ENCODE results near the gene VENTX. TPM values are rescaled to one million over a fixed set of nuclear protein-coding genes. Genes with fewer than 3 reads are reported as not detected.

Gene VENTX
- total RNA-seq, 1 donor from 2014 or later = not detected

- Mint-ChIP-seq H3K27me3 (ENCODE audit: unreplicated experiment) (no peaks in the 10 kb centered on the region), H3K4me1 (ENCODE audit: unreplicated experiment) (peaks cover 13% of the 10 kb centered on the region), H3K27ac (ENCODE audit: unreplicated experiment) (no peak overlapping the region), H3K36me3 (ENCODE audit: unreplicated experiment) (peaks cover 51% of the 10 kb centered on the region), H3K4me3 (ENCODE audit: unreplicated experiment) (no peak overlapping the region), H3K9me3 (ENCODE audit: unreplicated experiment) (no peaks in the 10 kb centered on the region)
- no peak for DNase-seq (ENCODE audit: extremely low spot score, unreplicated experiment)
- no peak for TF ChIP-seq CTCF (IDR thresholded peaks at IDR 0.05)
Observed at GRCh38 chr10:133289761-133290160, 52.1 kb downstream of the VENTX start.

Small RNA genes lying within 50 kb of the gene (microRNA-seq; reads per million reads assigned to microRNA genes)
- gene MIR202 (ENCODE audit: unreplicated experiment) = not detected

Other genes starting within 250 kb of the VENTX start
- not detected in 2 replicates for gene ADGRA1, start 149.9 kb upstream of the VENTX start, total RNA-seq
- not detected in 2 replicates for gene KNDC1, start 77.6 kb upstream of the VENTX start, total RNA-seq
- not detected in 2 replicates for gene UTF1, start 7.6 kb upstream of the VENTX start, total RNA-seq
- gene ADAM8, start 39.0 kb downstream of the VENTX start, total RNA-seq = 2.9 and 6.0 TPM in 2 replicates
- gene TUBGCP2, start 71.0 kb downstream of the VENTX start, total RNA-seq = 67.2 and 75.2 TPM in 2 replicates
- gene ZNF511, start 71.1 kb downstream of the VENTX start, total RNA-seq = 35.1 and 39.1 TPM in 2 replicates
- gene CALY, start 99.0 kb downstream of the VENTX start, total RNA-seq = 3.5 TPM in 2 replicates
- gene PRAP1, start 109.5 kb downstream of the VENTX start, total RNA-seq = not detected in 2 replicates
- gene FUOM, start 120.2 kb downstream of the VENTX start, total RNA-seq = 20.5 and 24.0 TPM in 2 replicates
- gene ECHS1, start 135.5 kb downstream of the VENTX start, total RNA-seq = 62.9 and 65.1 TPM in 2 replicates
- 6.5 and 8.7 TPM in 2 replicates for gene PAOX, start 141.4 kb downstream of the VENTX start, total RNA-seq
- 57.3 and 65.2 TPM in 2 replicates for gene MTG1, start 156.3 kb downstream of the VENTX start, total RNA-seq
- gene SPRN, start 186.8 kb downstream of the VENTX start, total RNA-seq = 2.2 and 2.7 TPM in 2 replicates
- 3.2 and 4.8 TPM in 2 replicates for gene SCART1, start 216.1 kb downstream of the VENTX start, total RNA-seq

Measured in osteocyte (in vitro differentiated cells).